Endothelial cell of umbilical vein (primary cell): Measurements from ENCODE around the gene MRPL53. TPM values are rescaled to one million over a fixed set of nuclear protein-coding genes. Genes with fewer than 3 reads are reported as not detected.

Source experiments
- BruUV-seq: library from RNA; stranded (reverse); fragments of 400-500 nt; replicated peaks from 2 replicates; lab custom pipeline; 2021; lab: Mats Ljungman, UMichigan
- CTCF ChIA-PET: fragments of 300-600, 350-600 bp; sonication (Branson Sonifier 250); formaldehyde crosslinking; loops from one replicate; lab custom pipeline; 2021; ENCODE audit warnings: antibody characterized with exemption, inconsistent platforms; lab: Charles Lee
- POLR2A ChIA-PET: fragments of 300-600, 350-600 bp; sonication (Branson Sonifier 250); formaldehyde crosslinking; loops from one replicate; lab custom pipeline; 2021; ENCODE audit warnings: antibody characterized with exemption, inconsistent platforms; lab: Charles Lee
- DNase-seq: peaks from one replicate; pipeline ENCODE4 v3.0.0-alpha.2; 2011; ENCODE audit warnings: low read depth, low spot score
- FAIRE-seq: peaks from 2 replicates; lab custom pipeline; 2011; peaks lifted over from hg19 to GRCh38; lab: Jason Lieb, UNC
- H2AFZ ChIP-seq: 2 replicates; pipeline ENCODE4 v1.6.0; 2012; ENCODE audit warnings: low read depth, low read length, control low read depth, inconsistent platforms
- H3K27ac ChIP-seq: 2 replicates; pipeline ENCODE4 v1.5.1; 2011; ENCODE audit warnings: low read depth, mild to moderate bottlenecking, control low read depth, low read length, moderate library complexity; ENCODE audit not compliant: insufficient read depth
- H3K27me3 ChIP-seq, 2 experiments: 2 replicates each; pipeline versions ENCODE4 v1.6.0 to v1.6.1; 2011; ENCODE audit warnings: low read length in 2 of 2, mixed read lengths in 1 of 2; ENCODE audit not compliant: control insufficient read depth in 2 of 2, insufficient read depth in 2 of 2
- H3K36me3 ChIP-seq, 2 experiments: 2 replicates in 1 of 2; 3 replicates in 1 of 2; pipeline ENCODE4 v1.5.1; 2011; ENCODE audit warnings: low read length in 2 of 2, mild to moderate bottlenecking in 1 of 2, moderate library complexity in 1 of 2; ENCODE audit not compliant: control insufficient read depth in 2 of 2, insufficient read depth in 2 of 2; ENCODE audit errors: extremely low read depth in 1 of 2
- H3K4me1 ChIP-seq: 3 replicates; pipeline ENCODE4 v1.5.1; 2011; ENCODE audit warnings: mild to moderate bottlenecking, low read length; ENCODE audit not compliant: control insufficient read depth, insufficient read depth; ENCODE audit errors: extremely low read depth
- H3K4me2 ChIP-seq: 2 replicates; pipeline ENCODE4 v1.6.1; 2011; ENCODE audit warnings: low read length, control low read depth, mixed read lengths; ENCODE audit not compliant: insufficient read depth
- H3K4me3 ChIP-seq, 3 experiments: fragments of 200-600 bp in 1 of 3; sonication (generic), shearing (Covaris generic) in 1 of 3; replicated peaks in 1 of 3; 2 replicates each; pipeline ENCODE4 v1.5.1; 2011 to 2016; ENCODE audit warnings: control low read depth in 3 of 3, low read length in 3 of 3, mild to moderate bottlenecking in 2 of 3, inconsistent platforms in 1 of 3, low read depth in 1 of 3, moderate library complexity in 1 of 3; ENCODE audit not compliant: insufficient read depth in 1 of 3
- H3K79me2 ChIP-seq: 2 replicates; pipeline ENCODE4 v1.6.0; 2012; ENCODE audit warnings: low read length, inconsistent platforms; ENCODE audit not compliant: control insufficient read depth, insufficient read depth
- H3K9ac ChIP-seq: replicated peaks from 2 replicates; pipeline ENCODE3; 2011; ENCODE audit warnings: low read length, control low read depth; ENCODE audit not compliant: insufficient read depth; ENCODE audit errors: extremely low read depth
- H3K9me1 ChIP-seq: replicated peaks from 3 replicates; pipeline ENCODE4 v1.6.0; 2011; ENCODE audit warnings: mild to moderate bottlenecking, low read length; ENCODE audit not compliant: control insufficient read depth, insufficient read depth; ENCODE audit errors: extremely low read depth
- H3K9me3 ChIP-seq: replicated peaks from 2 replicates; pipeline ENCODE4 v1.5.1; 2012; ENCODE audit warnings: low read length, inconsistent platforms; ENCODE audit not compliant: control insufficient read depth, insufficient read depth
- H4K20me1 ChIP-seq: replicated peaks from 2 replicates; pipeline ENCODE3; 2011; ENCODE audit warnings: mild to moderate bottlenecking, low read length; ENCODE audit not compliant: control insufficient read depth, insufficient read depth; ENCODE audit errors: extremely low read depth
- EZH2 ChIP-seq: IDR thresholded peaks from 2 replicates; pipeline ENCODE4 v1.6.1; 2012; ENCODE audit warnings: borderline replicate concordance, low read depth, mild to moderate bottlenecking, moderate library complexity, low read length, inconsistent platforms; ENCODE audit not compliant: severe bottlenecking
- FOS ChIP-seq: IDR thresholded peaks from 2 replicates; pipeline ENCODE4 v1.6.1; 2011; ENCODE audit warnings: mild to moderate bottlenecking, low read length, moderate library complexity, borderline replicate concordance; ENCODE audit not compliant: insufficient read depth
- GATA2 ChIP-seq: IDR thresholded peaks from 2 replicates; pipeline ENCODE4 v1.7.0; 2011; ENCODE audit warnings: low read depth, mild to moderate bottlenecking, moderate library complexity, mixed read lengths, low read length; ENCODE audit not compliant: insufficient read length, insufficient read depth
- JUN ChIP-seq: IDR thresholded peaks from 2 replicates; pipeline ENCODE4 v1.6.1; 2011; ENCODE audit warnings: borderline replicate concordance, low read depth; ENCODE audit not compliant: insufficient read length, insufficient read depth
- MYC ChIP-seq: IDR thresholded peaks from one replicate; pipeline ENCODE4 v1.6.1; 2011; ENCODE audit warnings: mild to moderate bottlenecking, low read depth, low read length
- POLR2A ChIP-seq: IDR thresholded peaks from 2 replicates; pipeline ENCODE4 v1.6.1; 2012; ENCODE audit warnings: low read depth, mild to moderate bottlenecking, control low read depth, low read length
- POLR2AphosphoS5 ChIP-seq: IDR thresholded peaks from 2 replicates; pipeline ENCODE4 v1.6.1; 2012; ENCODE audit warnings: low read depth, mild to moderate bottlenecking, control low read depth, low read length, moderate library complexity; ENCODE audit not compliant: insufficient read depth
- dilution Hi-C: fragments of 300-500 bp; cut with MboI; formaldehyde crosslinking; loops from one replicate; pipeline ENCODE4 v1.15.0; 2019; ENCODE audit warnings: low sequenced_read_pairs; ENCODE audit not compliant: extremely low pct_ligation_motif_present
- intact Hi-C: fragments of 100-400 bp; cut with micrococcal nuclease; formaldehyde crosslinking; loops from one replicate; pipeline ENCODE4 v1.10.0; 2022
- polyA plus RNA-seq, 4 experiments: library from polyadenylated mRNA; depleted of rRNA in 3 of 4; stranded (reverse) in 3 of 4; unstranded in 1 of 4; fragments of >200 nt; gene quantifications; 2 replicates each; pipeline versions ENCODE4 v1.2.1 to v1.2.3, GENCODE V29; 2011 to 2012; ENCODE audit warnings: missing spikeins in 1 of 4
- total RNA-seq: library from RNA; stranded (reverse); gene quantifications from 2 replicates; pipeline ENCODE4 v1.2.3, GENCODE V29; 2021
- TF ChIP-seq, protein P1 (sequence below): IDR thresholded peaks from 2 replicates; pipeline ENCODE4 v1.6.1; 2011; ENCODE audit not compliant: insufficient read depth, insufficient read length
- TF ChIP-seq, protein P2 (sequence below), 2 donors: IDR thresholded peaks; 1 replicate in 1 of 2; 2 replicates in 1 of 2; pipeline ENCODE4 v1.5.1; 2011; ENCODE audit warnings: low read length in 2 of 2, mild to moderate bottlenecking in 2 of 2, moderate library complexity in 2 of 2, control low read depth in 1 of 2, inconsistent platforms in 1 of 2, low read depth in 1 of 2; ENCODE audit not compliant: insufficient read depth in 1 of 2; ENCODE audit errors: extremely low read depth in 1 of 2

MRPL53 gene
- total and polyA plus RNA-seq, 2 donors (not counting 3 experiments of a cell fraction or from before 2014, with no cell fraction given): 68.7 to 69.7 TPM

DNA sequence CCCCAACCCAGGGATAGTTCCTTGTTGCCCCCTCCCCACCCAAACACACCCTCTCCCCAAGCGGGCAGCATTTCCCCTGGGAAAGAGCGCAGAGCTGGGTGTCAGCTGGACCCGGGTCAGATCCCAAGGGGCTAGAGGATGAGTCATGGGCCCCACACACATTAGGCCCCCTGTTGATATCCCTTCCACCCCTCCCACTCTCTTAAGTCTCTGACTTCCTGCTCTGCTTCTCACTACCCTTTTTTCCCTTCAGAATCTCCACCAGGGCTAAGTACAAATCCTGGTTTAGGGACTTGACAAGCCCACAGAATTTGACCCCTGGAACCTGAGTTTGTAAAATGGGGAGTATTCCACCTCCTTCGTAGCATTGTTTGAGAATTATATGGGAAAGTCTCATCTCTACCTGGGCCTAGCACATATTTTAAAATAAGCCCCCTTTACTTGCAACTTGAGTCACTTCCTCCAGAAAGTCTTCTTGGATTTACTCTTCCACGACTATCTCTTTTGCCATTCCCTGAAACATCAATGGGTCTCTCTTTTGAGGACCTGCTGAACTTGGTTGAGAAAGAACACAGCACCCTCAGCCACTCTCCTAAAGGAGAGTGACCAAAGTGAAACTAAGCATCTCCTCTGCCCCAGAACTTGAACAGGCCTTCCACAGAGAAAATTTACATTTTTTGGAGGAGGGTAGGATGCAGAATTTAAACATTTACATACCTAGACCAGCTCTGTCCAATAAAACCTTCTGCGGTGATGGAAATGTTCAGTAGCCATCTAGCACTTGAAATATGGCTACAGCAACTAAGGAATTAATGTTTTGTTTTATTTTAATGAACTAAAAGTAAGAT is 35.4 kb downstream of the MRPL53 start:
- Histone ChIP-seq H3K9me3 (no peaks in the 10 kb centered on the region), H3K4me2 (no peak overlapping the region), H3K79me2 (no peaks in the 10 kb centered on the region), H4K20me1 (no peaks in the 10 kb centered on the region), H3K36me3 (no peaks in the 10 kb centered on the region), H3K4me3 (no peak overlapping the region), H3K9me1 (no peaks in the 10 kb centered on the region), H3K27ac (no peak overlapping the region), H3K27me3 (peaks cover 6 to 14% of the 10 kb centered on the region in 2 experiments), H2AFZ (no peak overlapping the region), H3K9ac (no peak overlapping the region), H3K4me1 (peaks cover 19% of the 10 kb centered on the region)
- FAIRE-seq (no peak), DNase-seq (no peak)
- dilution Hi-C loops (no loop called here), intact Hi-C loops (no loop called here)
- TF ChIP-seq POLR2AphosphoS5: no peak
- TF ChIP-seq, protein P1, sequence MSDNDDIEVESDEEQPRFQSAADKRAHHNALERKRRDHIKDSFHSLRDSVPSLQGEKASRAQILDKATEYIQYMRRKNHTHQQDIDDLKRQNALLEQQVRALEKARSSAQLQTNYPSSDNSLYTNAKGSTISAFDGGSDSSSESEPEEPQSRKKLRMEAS: no peak
- no peak for TF ChIP-seq FOS
- TF ChIP-seq GATA2: no peak
- TF ChIP-seq, protein P2, sequence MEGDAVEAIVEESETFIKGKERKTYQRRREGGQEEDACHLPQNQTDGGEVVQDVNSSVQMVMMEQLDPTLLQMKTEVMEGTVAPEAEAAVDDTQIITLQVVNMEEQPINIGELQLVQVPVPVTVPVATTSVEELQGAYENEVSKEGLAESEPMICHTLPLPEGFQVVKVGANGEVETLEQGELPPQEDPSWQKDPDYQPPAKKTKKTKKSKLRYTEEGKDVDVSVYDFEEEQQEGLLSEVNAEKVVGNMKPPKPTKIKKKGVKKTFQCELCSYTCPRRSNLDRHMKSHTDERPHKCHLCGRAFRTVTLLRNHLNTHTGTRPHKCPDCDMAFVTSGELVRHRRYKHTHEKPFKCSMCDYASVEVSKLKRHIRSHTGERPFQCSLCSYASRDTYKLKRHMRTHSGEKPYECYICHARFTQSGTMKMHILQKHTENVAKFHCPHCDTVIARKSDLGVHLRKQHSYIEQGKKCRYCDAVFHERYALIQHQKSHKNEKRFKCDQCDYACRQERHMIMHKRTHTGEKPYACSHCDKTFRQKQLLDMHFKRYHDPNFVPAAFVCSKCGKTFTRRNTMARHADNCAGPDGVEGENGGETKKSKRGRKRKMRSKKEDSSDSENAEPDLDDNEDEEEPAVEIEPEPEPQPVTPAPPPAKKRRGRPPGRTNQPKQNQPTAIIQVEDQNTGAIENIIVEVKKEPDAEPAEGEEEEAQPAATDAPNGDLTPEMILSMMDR (IDR thresholded peaks at IDR 0.05; ENCODE audit: extremely low read depth in 1 of 2, insufficient read depth in 1 of 2, low read depth in 1 of 2, low read length in 2 of 2): no peak
- no peak for TF ChIP-seq EZH2
- no peak for TF ChIP-seq JUN
- TF ChIP-seq POLR2A: no peak
- no peak for TF ChIP-seq MYC
- ChIA-PET POLR2A (no interaction called here), CTCF (no interaction called here)
- no TSS peak for BruUV-seq
